Activated CD4-positive, alpha-beta T cell treated with anti-CD3 and anti-CD28 coated beads for 48 hours (primary cell): ENCODE results near the gene SSH2.
"Not testable (repeated sequence)": the region's sequence is repeated elsewhere in the genome, so short reads cannot be mapped to it uniquely, and the experiment has no call there.

Experiments
- DNase-seq: peaks from one replicate; pipeline ENCODE4 v3.0.0-alpha.2; 2020

The SSH2 gene

GRCh38 chr17:29835435-29836351 is 94.3 kb downstream of the SSH2 start:
- DNase-seq: no peak

GRCh38 chr17:29833801-29834200 is 96.2 kb downstream of the SSH2 start:
- DNase-seq: no peak

- DNase-seq: no peak
These were observed 101.2 kb downstream of the SSH2 start for GRCh38 chr17:29828676-29829284.

GRCh38 chr17:29827179-29827578 is 102.8 kb downstream of the SSH2 start:
- DNase-seq: no peak

- DNase-seq: no peak
These were observed 103.8 kb downstream of the SSH2 start for GRCh38 chr17:29826114-29826692.

GRCh38 chr17:29825604-29826003 is 104.4 kb downstream of the SSH2 start:
- DNase-seq: no peak

GRCh38 chr17:29821897-29822296 is 108.1 kb downstream of the SSH2 start:
- no peak for DNase-seq

GRCh38 chr17:29820425-29820824 is 109.6 kb downstream of the SSH2 start:
- no peak for DNase-seq

GRCh38 chr17:29807520-29808361 is 122.3 kb downstream of the SSH2 start:
- DNase-seq: peak; percentile 76

- no peak for DNase-seq
These were observed 127.8 kb downstream of the SSH2 start for GRCh38 chr17:29802246-29802645.

- no peak for DNase-seq
These were observed 129.6 kb downstream of the SSH2 start for GRCh38 chr17:29800457-29800856.

- DNase-seq: no peak
These were observed 133.4 kb downstream of the SSH2 start for GRCh38 chr17:29796652-29797051.

GRCh38 chr17:29793501-29793900 is 136.5 kb downstream of the SSH2 start:
- DNase-seq: no peak

GRCh38 chr17:29791336-29792080 is 138.5 kb downstream of the SSH2 start:
- DNase-seq: no peak

GRCh38 chr17:29789196-29790170 is 140.5 kb downstream of the SSH2 start:
- DNase-seq: no peak

- DNase-seq: no peak
These were observed 142.0 kb downstream of the SSH2 start for GRCh38 chr17:29787995-29788394.

GRCh38 chr17:29782917-29783316 is 147.1 kb downstream of the SSH2 start:
- DNase-seq: no peak

- not testable (repeated sequence) for DNase-seq
These were observed 150.2 kb downstream of the SSH2 start for GRCh38 chr17:29779812-29780190.

GRCh38 chr17:29778956-29779811 is 150.8 kb downstream of the SSH2 start:
- peak; percentile 87 for DNase-seq

- no peak for DNase-seq
These were observed 152.4 kb downstream of the SSH2 start for GRCh38 chr17:29777663-29778062.
